Endothelial cell (in vitro differentiated cells): ENCODE measurements around the gene ELMO3. TPM values are rescaled to one million over a fixed set of nuclear protein-coding genes. Genes with fewer than 3 reads are reported as not detected.
A peak's percentile ranks its signal among the peaks of the same experiment; 100 is the strongest.

Source experiments
- DNase-seq: peaks from one replicate; pipeline ENCODE4 v3.0.0; 2021; ENCODE audit warnings: low spot score
- H3K27ac Mint-ChIP-seq: one replicate; pipeline ENCODE4 v1.8.0; 2021; ENCODE audit warnings: mixed read lengths, inconsistent platforms; ENCODE audit not compliant: unreplicated experiment
- H3K27me3 Mint-ChIP-seq: one replicate; pipeline ENCODE4 v1.8.0; 2021; ENCODE audit warnings: mild to moderate bottlenecking, moderate library complexity, mixed read lengths, inconsistent platforms; ENCODE audit not compliant: unreplicated experiment
- H3K36me3 Mint-ChIP-seq: one replicate; pipeline ENCODE4 v1.8.0; 2021; ENCODE audit warnings: mild to moderate bottlenecking, low read depth, mixed read lengths, inconsistent platforms; ENCODE audit not compliant: unreplicated experiment
- H3K4me1 Mint-ChIP-seq: one replicate; pipeline ENCODE4 v1.8.0; 2021; ENCODE audit warnings: mild to moderate bottlenecking, mixed read lengths, inconsistent platforms; ENCODE audit not compliant: unreplicated experiment
- H3K4me3 Mint-ChIP-seq: one replicate; pipeline ENCODE4 v1.8.0; 2021; ENCODE audit warnings: mild to moderate bottlenecking, mixed read lengths, inconsistent platforms; ENCODE audit not compliant: unreplicated experiment
- H3K9me3 Mint-ChIP-seq: one replicate; pipeline ENCODE4 v1.8.0; 2021; ENCODE audit warnings: mixed read lengths, inconsistent platforms; ENCODE audit not compliant: unreplicated experiment
- CTCF ChIP-seq: fragments of 200-600 bp; sonication (generic); IDR thresholded peaks from one replicate; pipeline ENCODE4 v1.5.0; 2021; ENCODE audit warnings: antibody characterized with exemption; ENCODE audit not compliant: unreplicated experiment
- total RNA-seq: library from RNA; stranded (reverse); fragmentation: NEBNext Ultra II Directional; extraction: Animal tissue kit (Norgen Biotek cat#: 25700); gene quantifications from one replicate; pipeline ENCODE4 v1.2.1, GENCODE V29; 2021; ENCODE audit not compliant: unreplicated experiment

The ELMO3 gene
- total RNA-seq, 1 donor from 2014 or later = 25.3 TPM

DNA sequence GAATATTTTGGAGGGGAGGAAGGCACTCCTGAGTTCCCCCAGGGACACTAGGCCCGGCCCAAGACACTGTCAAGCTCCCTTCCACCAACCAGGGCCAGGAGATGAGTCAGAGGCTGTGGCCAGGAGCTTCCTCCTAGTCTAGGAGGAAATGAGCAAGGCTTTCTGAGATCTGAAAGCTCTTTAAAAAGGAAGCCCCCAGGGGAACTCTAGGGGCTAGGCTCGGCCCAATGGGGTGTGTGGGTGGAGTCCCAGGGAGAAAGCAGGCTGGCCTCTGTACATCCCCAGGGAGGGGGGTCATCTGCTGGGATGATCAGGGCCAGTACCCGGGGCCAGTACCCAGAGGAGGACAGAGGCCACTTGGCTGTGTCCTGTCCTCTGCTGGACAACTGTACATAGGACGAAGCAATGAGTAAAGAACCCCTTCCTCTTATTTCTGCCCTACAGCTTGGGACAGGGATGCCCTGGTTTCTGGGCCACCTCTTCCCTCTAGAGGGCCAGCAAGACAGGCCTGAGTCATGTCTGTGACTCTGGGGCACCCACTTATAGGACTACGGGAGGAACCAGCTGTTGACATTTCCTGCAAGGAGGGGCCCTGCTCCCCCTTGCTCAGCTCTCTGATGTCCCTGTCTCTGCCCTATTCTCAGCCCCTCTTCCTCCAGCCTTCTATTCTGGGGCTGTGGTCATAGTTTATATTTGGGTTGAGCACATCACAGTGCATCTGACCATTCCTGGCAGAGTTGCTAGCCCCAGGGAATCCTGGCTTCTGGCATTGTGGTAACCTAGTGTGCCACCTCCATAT lies 45.7 kb downstream of the ELMO3 start:
- no peak for DNase-seq
- peaks cover 12% of the 10 kb centered on the region for H3K27me3 Mint-ChIP-seq
- peaks cover 59% of the 10 kb centered on the region for H3K4me1 Mint-ChIP-seq
- H3K27ac Mint-ChIP-seq = peak overlapping the region; percentile 81
- peak overlapping the region; percentile 87 for H3K4me3 Mint-ChIP-seq
- H3K36me3 Mint-ChIP-seq = peaks cover 7% of the 10 kb centered on the region
- TF ChIP-seq CTCF = no peak
- no peaks in the 10 kb centered on the region for H3K9me3 Mint-ChIP-seq

DNA sequence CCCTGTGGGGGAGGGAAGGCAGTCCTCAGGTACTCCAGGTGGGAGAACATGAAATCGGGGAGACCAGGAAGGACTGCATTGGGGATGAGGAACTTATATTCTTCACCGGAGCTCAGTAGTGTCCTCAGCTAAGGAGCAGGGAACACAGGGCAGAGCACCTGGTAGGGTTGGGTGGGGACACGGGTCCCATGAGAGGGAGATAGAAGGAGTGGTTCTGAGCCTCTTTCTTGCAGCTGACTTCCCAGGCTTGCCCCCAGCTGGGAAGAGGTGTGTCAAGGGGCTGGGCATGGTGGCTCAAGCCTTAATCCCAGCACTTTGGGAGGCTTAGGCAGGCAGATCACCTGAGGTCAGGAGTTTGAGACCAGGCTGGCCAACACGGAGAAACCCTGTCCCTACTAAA lies 46.3 kb downstream of the ELMO3 start:
- Mint-ChIP-seq H3K27me3 (peaks cover 16% of the 10 kb centered on the region), H3K36me3 (peaks cover 4% of the 10 kb centered on the region), H3K4me3 (peak overlapping the region; percentile 87), H3K27ac (peak overlapping the region; percentile 76), H3K4me1 (peaks cover 61% of the 10 kb centered on the region), H3K9me3 (no peaks in the 10 kb centered on the region)
- DNase-seq = no peak
- no peak for TF ChIP-seq CTCF

DNA sequence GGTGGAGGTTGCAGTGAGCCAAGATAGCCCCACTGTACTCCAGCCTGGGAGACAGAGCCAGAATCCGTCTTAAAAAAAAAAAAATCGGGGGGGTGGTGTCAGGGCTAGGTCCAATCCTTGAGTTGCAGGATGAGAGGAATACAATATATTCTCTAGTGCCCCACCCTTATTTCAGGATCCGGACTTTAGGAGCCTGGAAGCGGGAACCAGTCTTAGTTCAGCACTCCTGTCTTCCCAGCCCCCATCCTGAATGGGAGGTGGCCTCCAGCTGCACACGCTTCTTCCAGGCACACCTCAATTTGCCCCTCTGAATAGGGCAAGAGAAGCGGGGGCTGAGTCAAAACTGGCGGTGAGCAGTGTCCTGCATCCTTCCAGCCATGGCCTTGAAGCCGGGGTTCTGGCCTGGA lies 46.7 kb downstream of the ELMO3 start:
- H3K27ac Mint-ChIP-seq = peak overlapping the region; percentile 42
- H3K36me3 Mint-ChIP-seq = peaks cover 4% of the 10 kb centered on the region
- peak overlapping the region; percentile 87 for H3K4me3 Mint-ChIP-seq
- H3K4me1 Mint-ChIP-seq = peaks cover 60% of the 10 kb centered on the region
- TF ChIP-seq CTCF = no peak
- no peaks in the 10 kb centered on the region for H3K9me3 Mint-ChIP-seq
- H3K27me3 Mint-ChIP-seq = peaks cover 16% of the 10 kb centered on the region
- DNase-seq = no peak

DNA sequence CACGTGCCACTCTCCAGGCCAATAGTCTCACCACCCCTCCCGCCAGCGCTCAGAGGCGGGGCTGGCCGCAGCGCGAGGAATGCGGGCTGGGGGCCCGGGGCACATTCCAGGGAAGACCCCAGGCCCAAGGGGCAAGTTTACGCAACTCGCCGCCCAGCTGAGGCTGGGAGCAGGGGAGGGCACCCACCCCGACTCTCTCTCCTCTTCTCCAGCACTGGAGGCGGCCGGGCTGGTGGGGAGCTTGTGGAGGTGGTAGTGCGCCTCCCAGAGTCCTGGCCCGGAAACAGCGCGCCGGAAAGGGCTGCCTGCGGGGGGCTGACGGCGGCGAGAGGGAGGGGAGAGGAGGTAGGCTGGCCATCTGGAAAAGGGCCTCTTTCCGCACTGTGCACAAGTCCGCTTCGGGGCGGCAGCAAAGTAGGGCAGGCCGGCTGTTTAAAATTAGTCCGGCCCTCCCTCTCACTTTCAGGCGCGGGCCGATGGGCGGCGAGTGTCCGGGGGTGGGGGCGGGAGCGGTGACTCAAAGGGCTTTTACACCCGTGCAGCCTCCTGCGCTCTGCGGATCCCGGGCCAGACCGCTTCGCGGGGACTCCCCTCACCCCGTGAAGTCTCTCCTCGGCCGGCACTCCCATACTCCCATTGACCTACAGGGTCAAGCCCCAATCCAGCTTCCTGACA lies 47.3 kb downstream of the ELMO3 start:
- TF ChIP-seq CTCF = no peak
- H3K27me3 Mint-ChIP-seq = peaks cover 16% of the 10 kb centered on the region
- peak overlapping the region; percentile 48 for H3K27ac Mint-ChIP-seq
- peaks cover 4% of the 10 kb centered on the region for H3K36me3 Mint-ChIP-seq
- DNase-seq = peak; percentile 81
- peak overlapping the region; percentile 94 for H3K4me3 Mint-ChIP-seq
- H3K9me3 Mint-ChIP-seq = no peaks in the 10 kb centered on the region
- H3K4me1 Mint-ChIP-seq = peaks cover 58% of the 10 kb centered on the region

GRCh38 chr16:67246756-67247191 lies 47.8 kb downstream of the ELMO3 start:
- no peak for DNase-seq
- peaks cover 16% of the 10 kb centered on the region for H3K27me3 Mint-ChIP-seq
- H3K9me3 Mint-ChIP-seq = no peaks in the 10 kb centered on the region
- peak overlapping the region; percentile 94 for H3K4me3 Mint-ChIP-seq
- TF ChIP-seq CTCF = no peak
- H3K4me1 Mint-ChIP-seq = peaks cover 56% of the 10 kb centered on the region
- peak overlapping the region; percentile 48 for H3K27ac Mint-ChIP-seq
- H3K36me3 Mint-ChIP-seq = peaks cover 4% of the 10 kb centered on the region
